H9 (cell line): Measurements from ENCODE around the gene ELMOD1. TPM values are rescaled to one million over a fixed set of nuclear protein-coding genes. Genes with fewer than 3 reads are reported as not detected.

Source experiments
- DNase-seq: peaks from one replicate; pipeline ENCODE4 v3.0.0-alpha.2; 2017
- H2AFZ ChIP-seq: one replicate; pipeline ENCODE4 v1.6.1; 2013; ENCODE audit warnings: mild to moderate bottlenecking, low read length, control low read depth, moderate library complexity
- H2AK5ac ChIP-seq: 2 replicates; pipeline ENCODE4 v1.6.1; 2013; ENCODE audit warnings: low read length, control low read depth, mixed read lengths; ENCODE audit not compliant: insufficient read length
- H2BK120ac ChIP-seq: one replicate; pipeline ENCODE4 v1.6.1; 2013; ENCODE audit warnings: low read depth, mild to moderate bottlenecking, low read length, control low read depth, inconsistent platforms; ENCODE audit not compliant: poor library complexity, severe bottlenecking
- H2BK12ac ChIP-seq: 2 replicates; pipeline ENCODE4 v1.6.1; 2013; ENCODE audit warnings: low read length, control low read depth, mixed read lengths, low read depth; ENCODE audit not compliant: insufficient read length
- H2BK15ac ChIP-seq: 2 replicates; pipeline ENCODE4 v1.6.1; 2013; ENCODE audit warnings: low read depth, low read length, control low read depth
- H2BK20ac ChIP-seq: one replicate; pipeline ENCODE4 v1.6.1; 2013; ENCODE audit warnings: low read depth, mild to moderate bottlenecking, low read length, control low read depth, inconsistent platforms; ENCODE audit not compliant: poor library complexity, severe bottlenecking
- H2BK5ac ChIP-seq: 2 replicates; pipeline ENCODE4 v1.6.1; 2013; ENCODE audit warnings: low read length, control low read depth, mixed read lengths; ENCODE audit not compliant: insufficient read length
- H3K14ac ChIP-seq: 2 replicates; pipeline ENCODE4 v1.6.1; 2013; ENCODE audit warnings: low read length, control low read depth; ENCODE audit not compliant: insufficient read depth
- H3K18ac ChIP-seq: 2 replicates; pipeline ENCODE4 v1.6.1; 2013; ENCODE audit warnings: low read depth, mild to moderate bottlenecking, mixed read lengths, low read length, control low read depth; ENCODE audit not compliant: insufficient read length
- H3K23ac ChIP-seq: 2 replicates; pipeline ENCODE4 v1.6.1; 2013; ENCODE audit warnings: low read length, control low read depth, mixed read lengths, low read depth; ENCODE audit not compliant: insufficient read length
- H3K23me2 ChIP-seq: 2 replicates; pipeline ENCODE4 v1.6.1; 2013; ENCODE audit warnings: low read depth, mild to moderate bottlenecking, mixed read lengths, low read length, control low read depth; ENCODE audit not compliant: insufficient read length, poor library complexity, severe bottlenecking
- H3K27ac ChIP-seq: 2 replicates; pipeline ENCODE4 v1.5.1; 2013; ENCODE audit warnings: low read length, control low read depth, mixed read lengths, low read depth; ENCODE audit not compliant: insufficient read length
- H3K27me3 ChIP-seq: 2 replicates; pipeline ENCODE4 v1.6.1; 2013; ENCODE audit warnings: low read length, control low read depth, inconsistent platforms; ENCODE audit not compliant: insufficient read depth
- H3K4ac ChIP-seq: 2 replicates; pipeline ENCODE4 v1.6.1; 2013; ENCODE audit warnings: low read depth, mild to moderate bottlenecking, control low read depth, inconsistent platforms, low read length, moderate library complexity
- H3K4me1 ChIP-seq: 2 replicates; pipeline ENCODE4 v1.6.1; 2013; ENCODE audit warnings: low read length, control low read depth, inconsistent platforms; ENCODE audit not compliant: insufficient read depth
- H3K4me2 ChIP-seq: 2 replicates; pipeline ENCODE4 v1.6.1; 2013; ENCODE audit warnings: low read length, control low read depth, mixed read lengths; ENCODE audit not compliant: insufficient read length, insufficient read depth
- H3K56ac ChIP-seq: 2 replicates; pipeline ENCODE4 v1.6.1; 2013; ENCODE audit warnings: low read depth, mild to moderate bottlenecking, mixed read lengths, low read length, control low read depth; ENCODE audit not compliant: insufficient read length
- H3K79me1 ChIP-seq: 2 replicates; pipeline ENCODE4 v1.6.1; 2013; ENCODE audit warnings: low read depth, mild to moderate bottlenecking, moderate library complexity, low read length, control low read depth, inconsistent platforms; ENCODE audit not compliant: insufficient read depth, poor library complexity, severe bottlenecking
- H3K79me2 ChIP-seq: 2 replicates; pipeline ENCODE4 v1.6.1; 2013; ENCODE audit warnings: low read length, control low read depth, inconsistent platforms; ENCODE audit not compliant: insufficient read depth
- H3K9ac ChIP-seq: 2 replicates; pipeline ENCODE4 v1.6.1; 2013; ENCODE audit warnings: low read length, control low read depth, mixed read lengths; ENCODE audit not compliant: insufficient read length; ENCODE audit errors: extremely low read depth
- H3K9me3 ChIP-seq: one replicate; pipeline ENCODE4 v1.6.1; 2013; ENCODE audit warnings: low read depth, low read length, inconsistent platforms; ENCODE audit not compliant: control insufficient read depth
- H3T11ph ChIP-seq: one replicate; pipeline ENCODE4 v1.6.1; 2013; ENCODE audit warnings: mild to moderate bottlenecking, low read length, control low read depth, inconsistent platforms
- H4K20me1 ChIP-seq: one replicate; pipeline ENCODE4 v1.6.1; 2013; ENCODE audit not compliant: control insufficient read depth, insufficient read length, insufficient read depth
- H4K5ac ChIP-seq: 2 replicates; pipeline ENCODE4 v1.6.1; 2013; ENCODE audit warnings: low read depth, mild to moderate bottlenecking, mixed read lengths, low read length, control low read depth; ENCODE audit not compliant: insufficient read length
- H4K8ac ChIP-seq: replicated peaks from 2 replicates; pipeline ENCODE4 v1.6.1; 2013; ENCODE audit warnings: low read length, control low read depth, mixed read lengths, low read depth; ENCODE audit not compliant: insufficient read length
- H4K91ac ChIP-seq: 2 replicates; pipeline ENCODE4 v1.6.1; 2013; ENCODE audit warnings: low read depth, mild to moderate bottlenecking, moderate library complexity, mixed read lengths, low read length, control low read depth; ENCODE audit not compliant: insufficient read length
- H3K27ac Mint-ChIP-seq, 3 experiments: 2 replicates in 2 of 3; 3 replicates in 1 of 3; pipeline ENCODE4 v1.8.0; 2020 to 2021; ENCODE audit warnings: mixed read lengths in 3 of 3, mild to moderate bottlenecking in 1 of 3, moderate library complexity in 1 of 3
- H3K27me3 Mint-ChIP-seq: 2 replicates; pipeline ENCODE4 v1.8.0; 2021; ENCODE audit warnings: low read depth, mild to moderate bottlenecking, moderate library complexity, mixed read lengths
- H3K36me3 Mint-ChIP-seq, 3 experiments: 2 replicates in 2 of 3; 3 replicates in 1 of 3; pipeline ENCODE4 v1.8.0; 2020 to 2021; ENCODE audit warnings: low read depth in 3 of 3, mixed read lengths in 3 of 3; ENCODE audit not compliant: insufficient read depth in 1 of 3
- H3K4me1 Mint-ChIP-seq, 2 experiments: 2 replicates each; pipeline ENCODE4 v1.8.0; 2020; ENCODE audit warnings: mixed read lengths in 2 of 2
- H3K4me3 Mint-ChIP-seq, 2 experiments: 2 replicates in 1 of 2; 3 replicates in 1 of 2; pipeline ENCODE4 v1.8.0; 2020 to 2021; ENCODE audit warnings: mild to moderate bottlenecking in 2 of 2, mixed read lengths in 2 of 2, moderate library complexity in 1 of 2
- H3K9me3 Mint-ChIP-seq, 2 experiments: 2 replicates in 1 of 2; 3 replicates in 1 of 2; pipeline ENCODE4 v1.8.0; 2020; ENCODE audit warnings: mild to moderate bottlenecking in 2 of 2, mixed read lengths in 2 of 2, moderate library complexity in 1 of 2
- CTCF ChIP-seq: fragments of 200-600 bp; sonication (generic); conservative IDR thresholded peaks from 3 replicates; pipeline ENCODE4 v1.8.0; 2021; ENCODE audit warnings: antibody characterized with exemption, mild to moderate bottlenecking
- WGBS: extraction: QIAGEN DNeasy Blood & Tissue Kit; methylation state at CpG from one replicate; pipeline ENCODE4 v1.1.7; 2013; ENCODE audit warnings: missing lambda C conversion rate, low lambda C conversion rate, mixed read lengths; ENCODE audit not compliant: insufficient read length; ENCODE audit errors: extremely low coverage; 5-methylcytosine and 5-hydroxymethylcytosine counted together
- total RNA-seq: library from RNA; stranded (reverse); gene quantifications from 2 replicates; pipeline ENCODE4 v1.2.1, GENCODE V29; 2021

The ELMOD1 gene
- total RNA-seq, 1 experiment from 2014 or later, result 0.61 TPM

GRCh38 chr11:107621081-107621480, 30.1 kb downstream of the ELMOD1 start:
- Histone ChIP-seq H2BK20ac (no peak overlapping the region), H3K4me1 (peaks cover 4% of the 10 kb centered on the region; the same call in 1 of the 2 replicates), H4K91ac (no peak overlapping the region), H3K23ac (no peak overlapping the region), H3K79me2 (no peaks in the 10 kb centered on the region), H3K4me2 (no peak overlapping the region), H2AFZ (no peak overlapping the region), H3K14ac (no peak overlapping the region), H3K27ac (no peak overlapping the region), H3K4ac (no peak overlapping the region), H3K23me2 (no peaks in the 10 kb centered on the region), H2BK5ac (no peak overlapping the region), H4K5ac (no peak overlapping the region), H2AK5ac (no peak overlapping the region), H3K27me3 (no peaks in the 10 kb centered on the region), H3K9me3 (no peaks in the 10 kb centered on the region), H3K56ac (no peak overlapping the region), H3K79me1 (no peaks in the 10 kb centered on the region), H2BK12ac (no peak overlapping the region), H2BK120ac (no peak overlapping the region), H4K20me1 (no peaks in the 10 kb centered on the region), H2BK15ac (no peak overlapping the region), H3K18ac (no peak overlapping the region), H3K9ac (no peak overlapping the region), H4K8ac (no peak overlapping the region), H3T11ph (no peak overlapping the region)
- WGBS, result no CpG with 5 or more reads among the region's 1 CpG
- no peak for DNase-seq
- Mint-ChIP-seq H3K36me3 (no peaks in the 10 kb centered on the region), H3K27ac (no peak overlapping the region), H3K4me1 (peaks cover 15% of the 10 kb centered on the region in 2 experiments), H3K27me3 (no peaks in the 10 kb centered on the region), H3K4me3 (no peak overlapping the region), H3K9me3 (no peaks in the 10 kb centered on the region)
- TF ChIP-seq CTCF, result no peak
